ENCODE measurements around the gene ELP1.

Gene ELP1

DNA sequence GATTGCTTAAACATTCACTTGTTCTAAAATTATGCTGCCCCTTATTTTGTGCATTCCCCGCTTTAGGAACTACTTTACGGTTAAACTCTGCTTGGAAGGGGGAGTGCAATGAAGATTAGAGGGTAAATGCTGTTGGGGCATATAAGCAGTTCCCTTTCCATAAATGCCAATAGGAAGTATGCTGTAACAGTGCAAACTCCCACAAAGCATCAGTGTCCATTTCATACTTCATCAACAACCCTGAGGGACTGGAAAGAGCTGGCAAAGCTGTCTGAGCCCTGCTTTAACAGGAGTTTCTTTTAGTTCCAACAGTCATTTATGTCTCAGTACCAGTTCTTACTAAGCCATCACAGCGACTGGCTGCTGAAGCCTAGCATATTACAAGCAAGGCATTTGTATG, 70.0 kb downstream of the ELP1 start:
- TF ChIP-seq, protein P1, sequence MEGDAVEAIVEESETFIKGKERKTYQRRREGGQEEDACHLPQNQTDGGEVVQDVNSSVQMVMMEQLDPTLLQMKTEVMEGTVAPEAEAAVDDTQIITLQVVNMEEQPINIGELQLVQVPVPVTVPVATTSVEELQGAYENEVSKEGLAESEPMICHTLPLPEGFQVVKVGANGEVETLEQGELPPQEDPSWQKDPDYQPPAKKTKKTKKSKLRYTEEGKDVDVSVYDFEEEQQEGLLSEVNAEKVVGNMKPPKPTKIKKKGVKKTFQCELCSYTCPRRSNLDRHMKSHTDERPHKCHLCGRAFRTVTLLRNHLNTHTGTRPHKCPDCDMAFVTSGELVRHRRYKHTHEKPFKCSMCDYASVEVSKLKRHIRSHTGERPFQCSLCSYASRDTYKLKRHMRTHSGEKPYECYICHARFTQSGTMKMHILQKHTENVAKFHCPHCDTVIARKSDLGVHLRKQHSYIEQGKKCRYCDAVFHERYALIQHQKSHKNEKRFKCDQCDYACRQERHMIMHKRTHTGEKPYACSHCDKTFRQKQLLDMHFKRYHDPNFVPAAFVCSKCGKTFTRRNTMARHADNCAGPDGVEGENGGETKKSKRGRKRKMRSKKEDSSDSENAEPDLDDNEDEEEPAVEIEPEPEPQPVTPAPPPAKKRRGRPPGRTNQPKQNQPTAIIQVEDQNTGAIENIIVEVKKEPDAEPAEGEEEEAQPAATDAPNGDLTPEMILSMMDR (conservative IDR thresholded peaks at IDR 0.05): no peak
- H3K27ac ChIP-seq: no peak overlapping the region

DNA sequence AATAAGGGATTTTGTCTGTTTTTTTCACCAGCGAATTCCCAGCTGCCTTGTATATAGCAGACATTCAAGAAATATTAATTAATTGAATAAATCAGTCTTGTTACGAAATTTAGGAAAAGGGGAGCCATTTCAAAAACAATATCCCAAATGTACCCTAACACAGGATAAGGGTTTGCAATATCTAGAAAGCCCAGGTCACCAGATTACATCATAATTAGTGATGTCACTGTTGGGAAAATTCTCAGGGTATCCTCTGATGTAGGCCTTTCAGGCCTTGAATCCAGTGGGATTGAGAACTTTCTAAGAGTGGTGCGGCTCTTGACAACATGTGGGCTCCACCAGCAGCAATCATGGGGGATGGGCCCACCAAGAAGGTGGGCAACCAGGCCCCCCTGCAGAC, 71.9 kb downstream of the ELP1 start, which contains the start of gene ACTL7A:
Gene ACTL7A, plus strand, starts transcription at position 270 of the 400 bp plus-strand sequence. Its CDS starts 57 bp downstream, at position 327.
- TF ChIP-seq, protein P1 (conservative IDR thresholded peaks at IDR 0.05): no peak
- H3K27ac ChIP-seq: no peak within 1 kb of the TSS

DNA sequence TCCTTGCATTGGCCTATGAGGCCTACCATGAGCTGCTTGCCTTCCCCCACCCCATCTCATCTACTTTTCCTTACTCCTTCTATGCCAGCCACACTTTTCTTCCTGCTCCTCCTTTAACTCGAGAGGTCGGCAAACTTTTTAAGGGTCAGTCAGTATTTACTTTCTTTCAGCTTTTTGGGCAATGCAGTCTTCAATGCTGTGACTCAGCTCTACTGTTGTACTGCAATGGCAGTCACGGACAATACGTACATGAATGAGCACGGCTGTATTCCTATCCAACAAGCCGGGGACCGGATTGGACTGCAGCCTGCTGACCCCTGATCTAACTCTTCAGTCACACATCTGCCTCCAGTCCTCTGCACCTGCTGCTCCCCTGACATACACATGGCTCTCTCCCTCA, 72.5 kb downstream of the ELP1 start:
- TF ChIP-seq, protein P1 (conservative IDR thresholded peaks at IDR 0.05): no peak
- H3K27ac ChIP-seq: no peak overlapping the region

DNA sequence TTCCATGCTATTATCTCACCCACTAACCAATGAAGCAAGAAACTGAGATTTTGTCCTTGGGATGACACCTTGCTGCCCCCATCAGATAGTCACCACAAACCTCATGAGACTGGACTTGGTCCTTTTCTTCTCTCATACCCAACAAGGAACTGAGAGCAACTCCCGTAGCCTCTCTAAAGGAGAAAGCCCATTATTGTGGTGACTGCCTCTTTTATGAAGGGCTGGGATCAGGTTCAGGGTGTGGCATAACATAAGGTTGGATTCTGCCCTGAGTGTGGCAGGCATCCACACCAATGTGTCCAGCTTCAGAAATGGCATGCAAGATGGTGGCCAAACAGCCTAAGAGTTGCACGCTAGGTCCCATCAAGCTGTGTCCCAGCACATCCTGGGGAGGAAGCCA, 73.2 kb downstream of the ELP1 start:
- H3K27ac ChIP-seq: no peak overlapping the region
- TF ChIP-seq, protein P1 (conservative IDR thresholded peaks at IDR 0.05): no peak

DNA sequence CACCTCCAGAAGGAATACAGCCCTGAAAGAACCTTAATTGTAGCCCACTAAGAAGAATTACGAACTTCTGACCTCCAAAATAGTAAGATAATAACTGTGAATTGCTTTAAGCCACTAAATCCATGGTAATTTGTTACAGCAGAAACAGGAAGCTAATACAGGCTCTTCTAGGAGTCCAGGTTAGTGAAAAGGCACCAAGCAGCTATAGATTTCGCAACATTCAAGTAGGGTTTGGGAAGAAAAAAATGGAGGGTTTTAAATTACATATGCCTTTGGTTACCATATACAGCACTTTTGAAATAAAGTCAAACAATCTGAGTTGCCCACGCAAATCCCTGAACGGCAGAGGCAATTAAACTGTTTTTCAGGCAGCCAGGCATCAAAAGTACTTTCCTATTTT, 73.6 kb downstream of the ELP1 start:
- H3K27ac ChIP-seq: no peak overlapping the region

DNA sequence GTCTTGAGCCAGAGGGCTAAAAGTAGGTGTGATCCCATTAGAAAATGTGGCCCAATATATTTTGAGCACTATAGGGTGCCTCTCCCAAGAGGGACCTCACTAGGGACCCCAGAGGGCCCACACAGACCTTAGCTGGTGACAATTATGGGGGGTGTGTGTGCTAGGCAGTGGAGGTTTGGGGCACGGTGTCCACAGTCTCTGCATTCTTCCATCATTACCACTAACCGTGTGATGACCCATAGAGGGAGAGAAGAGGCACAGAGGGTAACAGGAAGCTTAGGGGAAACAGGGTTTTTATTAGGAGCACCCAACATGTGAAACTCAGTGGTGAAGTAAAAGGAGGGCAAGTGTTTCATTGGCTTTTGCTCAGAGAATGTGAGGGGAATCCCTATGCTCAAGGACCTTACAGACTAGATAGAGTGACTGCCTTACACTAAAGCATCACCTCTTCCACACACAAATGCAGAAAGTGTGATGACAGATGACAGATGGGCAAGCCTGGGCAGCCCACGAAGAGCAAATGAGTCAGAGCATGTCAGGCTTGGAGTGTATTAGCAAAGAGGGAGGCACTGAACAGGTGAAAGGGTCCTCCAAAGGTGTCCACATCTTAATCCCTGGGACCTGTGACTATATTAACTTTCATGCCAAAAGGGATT, 74.3 kb downstream of the ELP1 start:
- no peak overlapping the region for H3K27ac ChIP-seq
- TF ChIP-seq, protein P1 (conservative IDR thresholded peaks at IDR 0.05): no peak

More for the DNA sequence above, 73.6 kb downstream of the ELP1 start:
- TF ChIP-seq, protein P1 (conservative IDR thresholded peaks at IDR 0.05): no peak

DNA sequence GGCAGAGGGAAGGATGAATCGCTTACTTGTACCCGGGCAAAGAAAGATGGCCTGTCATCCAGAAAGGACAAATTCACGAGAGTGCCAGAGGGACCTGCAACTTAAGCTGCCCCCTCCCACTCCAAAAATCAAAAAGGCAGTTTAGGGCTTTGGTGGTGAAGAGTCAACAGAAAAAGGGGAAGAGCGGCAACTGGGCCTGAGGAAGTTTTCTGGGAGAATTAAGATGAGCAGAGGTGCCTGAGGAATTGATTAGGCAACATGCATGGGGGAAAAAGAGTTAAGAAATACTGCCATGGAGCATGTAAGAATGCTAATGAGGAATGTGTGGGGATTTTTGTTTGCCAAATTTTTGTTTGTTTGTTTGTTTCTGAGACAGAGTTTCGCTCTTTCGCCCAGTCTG, 76.4 kb downstream of the ELP1 start:
- H3K27ac ChIP-seq: no peak overlapping the region
- TF ChIP-seq, protein P1 (conservative IDR thresholded peaks at IDR 0.05): no peak
